ENCODE measurements around the gene TMEM163.

Gene TMEM163

DNA sequence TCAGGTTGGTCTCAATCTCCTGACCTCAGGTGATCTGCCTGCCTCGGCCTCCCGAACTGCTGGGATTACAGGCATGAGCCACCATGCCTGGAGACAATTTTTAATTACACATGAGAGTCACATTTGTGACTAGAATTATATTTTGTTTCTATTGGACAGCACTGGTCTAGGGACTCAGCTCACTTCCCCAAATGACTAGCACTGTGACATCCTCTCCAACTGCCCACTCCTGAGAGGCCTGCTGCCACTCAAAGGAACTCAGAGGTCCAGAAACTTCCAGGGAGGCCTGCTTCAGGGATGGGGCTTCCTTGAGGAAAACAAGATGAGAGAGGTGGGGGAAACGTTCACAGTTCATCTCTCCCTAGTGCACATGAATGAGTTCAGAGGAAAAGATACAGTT is 29.5 kb downstream of the TMEM163 start:
- no peak for DNase-seq

DNA sequence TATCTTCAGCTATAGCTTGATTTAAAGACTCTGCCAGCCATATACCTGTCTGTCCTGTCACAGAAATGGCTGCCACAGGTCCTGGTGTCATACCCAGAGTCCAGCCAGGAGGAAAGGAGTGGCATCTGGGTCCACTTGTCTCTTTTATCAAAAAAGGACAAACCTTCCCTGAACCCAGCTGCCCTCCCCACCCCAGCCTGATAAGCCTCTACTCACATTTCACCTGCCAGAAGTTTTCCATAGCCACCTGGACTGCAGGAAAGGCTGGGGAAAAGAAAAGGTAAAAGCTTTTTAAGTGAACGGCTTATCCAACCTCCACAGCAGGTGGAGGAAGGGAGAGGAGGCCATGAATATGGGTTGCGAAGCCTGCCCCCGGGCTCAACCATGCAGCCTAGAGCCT is 32.8 kb downstream of the TMEM163 start:
- DNase-seq: no peak

DNA sequence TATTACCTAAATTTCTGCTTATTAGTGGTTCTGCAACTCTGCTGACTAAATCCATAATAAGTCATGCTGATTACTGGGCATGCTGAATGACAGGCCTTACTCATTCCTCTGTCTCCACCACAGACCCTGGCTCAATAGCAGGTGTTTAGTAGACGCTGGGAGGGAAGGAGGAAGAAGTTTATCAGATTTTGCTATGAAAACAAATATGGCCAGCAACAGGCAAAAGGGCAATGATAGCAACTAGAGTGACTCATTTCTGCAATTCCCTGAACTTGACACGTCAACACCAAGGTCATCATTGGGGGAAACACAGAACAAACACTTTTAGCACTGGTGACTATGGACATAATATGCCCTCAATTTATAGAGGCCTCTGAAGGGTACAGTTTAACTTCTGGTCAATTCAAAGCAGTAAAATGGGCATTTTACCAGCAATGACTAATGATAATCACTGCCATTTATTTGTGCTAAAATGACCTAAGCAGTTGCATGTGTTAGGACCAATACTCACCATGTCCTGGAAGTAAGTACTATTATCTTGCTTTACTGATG is 35.2 kb downstream of the TMEM163 start:
- DNase-seq: no peak

DNA sequence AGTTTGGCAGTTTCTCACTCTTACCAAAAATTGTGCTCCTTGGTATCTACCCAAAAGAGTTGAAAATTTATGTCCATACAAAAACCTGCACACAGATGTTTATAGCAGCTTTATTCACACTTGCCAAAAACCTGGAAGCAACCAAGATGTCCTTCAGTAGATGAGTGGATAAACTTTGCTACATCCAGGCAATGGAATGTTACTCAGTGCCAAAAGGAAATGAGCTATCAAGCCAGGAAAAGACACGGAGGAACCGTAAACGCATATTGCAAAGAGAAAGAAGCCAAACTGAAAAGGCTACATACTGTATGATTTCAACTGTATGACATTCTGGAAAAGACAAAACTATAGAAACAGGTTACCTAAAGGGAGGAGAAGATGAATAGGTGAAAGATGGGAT is 36.1 kb downstream of the TMEM163 start:
- no peak for DNase-seq

DNA sequence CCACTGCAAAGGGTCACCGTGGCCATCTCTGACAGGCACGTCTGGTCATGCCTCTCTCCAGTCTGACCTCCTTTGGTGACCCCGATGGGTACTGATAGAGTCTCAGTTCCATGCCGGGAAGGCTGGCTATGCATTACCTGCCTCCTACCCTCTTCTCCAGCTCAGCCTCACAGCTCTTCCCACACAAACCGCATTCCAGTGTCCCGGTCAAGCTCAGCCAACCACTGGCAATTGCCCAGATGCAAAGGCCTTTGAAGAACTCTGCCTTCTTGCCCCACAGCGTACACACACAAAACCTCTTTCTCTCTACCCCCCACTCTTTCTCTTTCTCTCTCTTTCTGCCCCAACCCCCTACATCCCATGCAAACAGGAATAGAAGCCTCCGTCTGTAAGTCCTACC is 37.6 kb downstream of the TMEM163 start:
- no peak for DNase-seq

DNA sequence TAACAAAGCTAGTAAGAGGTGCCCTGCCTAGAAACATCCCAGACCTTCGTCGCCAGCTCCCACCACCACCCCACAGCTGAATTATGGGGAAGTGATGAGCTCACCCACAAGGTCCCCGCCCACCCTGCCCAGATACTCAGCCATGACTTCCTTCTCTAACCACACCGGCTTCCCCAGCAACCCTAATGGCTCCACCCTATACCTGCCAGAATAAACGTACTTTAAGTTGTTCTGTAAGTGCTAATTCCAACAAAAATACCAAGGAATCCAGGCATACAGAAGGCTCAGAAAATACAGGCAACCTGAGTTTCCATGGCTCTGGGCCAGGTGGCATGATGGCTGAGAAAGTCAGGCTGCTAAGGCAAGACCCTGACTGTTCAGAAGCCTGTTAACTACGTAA is 39.1 kb downstream of the TMEM163 start:
- peak in 1 of 2 experiments; percentile 20 for DNase-seq

DNA sequence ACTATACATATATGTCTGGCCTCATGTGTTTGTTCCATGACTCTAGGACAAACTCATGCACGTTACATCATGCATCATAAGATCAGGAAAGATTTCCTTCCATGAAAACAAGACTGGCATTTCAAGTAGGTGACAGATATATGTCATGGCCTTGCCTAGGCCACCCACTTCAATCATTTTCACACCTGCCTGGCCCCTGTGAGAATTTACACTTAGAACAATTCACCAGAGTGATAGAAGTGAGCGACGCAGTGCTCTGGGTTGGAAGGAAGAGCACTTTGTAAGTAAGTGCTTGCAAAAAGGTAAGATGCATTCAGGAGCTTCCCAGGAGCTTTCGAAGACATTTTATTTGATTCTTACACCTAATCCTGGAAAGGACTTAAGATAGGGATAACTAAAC is 39.5 kb downstream of the TMEM163 start:
- DNase-seq: no peak

DNA sequence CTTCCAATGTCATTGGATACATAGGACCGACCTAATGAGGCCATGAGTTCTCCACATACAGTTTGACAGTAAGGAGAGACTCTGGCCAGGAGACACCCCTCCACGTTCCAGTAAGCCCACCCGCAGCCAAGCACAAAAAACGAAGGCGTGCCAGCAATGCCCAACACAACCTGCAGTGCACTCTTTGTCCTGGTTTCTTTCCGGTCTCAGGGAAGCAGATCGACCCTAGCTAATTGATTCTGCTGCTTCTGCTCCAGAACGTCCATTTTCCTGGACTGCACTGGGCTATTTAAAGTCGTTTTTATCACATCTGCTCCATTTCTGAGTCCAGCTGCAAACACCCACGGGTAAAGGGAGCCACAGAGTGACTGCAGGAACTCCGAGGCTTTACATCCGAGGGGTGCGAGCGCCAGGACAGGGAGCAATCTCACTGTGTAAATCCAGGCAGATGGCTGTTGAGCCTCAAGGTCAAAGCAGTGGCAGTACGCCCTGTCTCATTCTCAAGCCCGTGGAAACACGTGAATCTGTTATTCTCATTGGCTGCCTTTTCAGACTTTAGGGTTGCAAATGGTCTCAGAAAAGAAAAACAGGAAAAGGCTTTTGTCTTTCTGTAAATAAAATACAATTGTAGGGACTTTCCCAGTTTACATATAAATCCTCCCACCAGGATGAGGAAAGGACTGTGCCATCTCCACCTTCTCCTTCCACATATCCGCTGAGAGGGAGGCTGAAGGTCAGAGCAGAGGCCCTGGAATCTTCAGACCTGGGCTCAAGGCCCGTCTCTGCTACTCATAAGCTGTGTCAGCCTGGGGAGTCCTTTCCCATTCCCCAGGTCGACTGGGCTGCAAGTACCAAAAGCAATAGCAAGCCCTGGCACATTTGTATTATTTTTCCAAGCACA is 40.7 kb downstream of the TMEM163 start:
- DNase-seq: no peak

DNA sequence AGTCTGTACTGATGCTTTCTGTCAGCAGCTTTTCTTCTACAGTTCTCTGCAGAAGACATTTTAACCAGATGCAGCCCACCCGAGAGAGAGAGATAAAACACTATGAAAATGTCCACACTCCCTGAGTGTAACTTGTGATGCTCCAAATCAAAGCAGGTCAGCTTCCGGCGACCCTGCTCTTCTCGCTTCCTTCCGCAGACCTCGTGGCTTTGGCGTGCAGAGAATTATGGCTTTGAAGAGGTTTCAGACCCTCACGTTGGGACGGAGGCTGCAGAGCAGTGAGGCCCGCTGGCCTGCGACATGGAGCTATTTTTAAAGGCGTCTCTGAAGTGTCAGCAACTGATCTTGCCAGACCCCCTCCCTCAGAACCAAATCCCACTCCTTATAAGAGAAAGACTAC is 41.8 kb downstream of the TMEM163 start:
- DNase-seq: no peak

DNA sequence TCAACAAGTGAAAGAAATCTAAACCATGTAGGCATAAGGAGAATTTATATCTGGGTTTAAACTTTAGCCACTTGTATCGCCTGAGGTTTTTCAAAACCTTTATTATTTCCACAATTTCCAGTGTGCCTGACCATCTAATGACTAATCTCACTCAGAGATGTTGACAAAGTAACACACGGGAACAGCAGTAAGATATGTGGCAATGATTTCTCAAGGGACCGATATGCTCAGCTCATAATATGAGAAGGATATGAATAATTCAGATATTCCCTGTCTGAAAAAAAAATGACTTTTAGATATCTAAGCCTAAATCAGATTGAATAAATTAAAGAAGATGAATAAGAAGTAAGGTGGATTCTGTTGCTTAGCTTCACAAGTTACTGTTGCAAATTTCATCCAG is 43.5 kb downstream of the TMEM163 start:
- no peak for DNase-seq

DNA sequence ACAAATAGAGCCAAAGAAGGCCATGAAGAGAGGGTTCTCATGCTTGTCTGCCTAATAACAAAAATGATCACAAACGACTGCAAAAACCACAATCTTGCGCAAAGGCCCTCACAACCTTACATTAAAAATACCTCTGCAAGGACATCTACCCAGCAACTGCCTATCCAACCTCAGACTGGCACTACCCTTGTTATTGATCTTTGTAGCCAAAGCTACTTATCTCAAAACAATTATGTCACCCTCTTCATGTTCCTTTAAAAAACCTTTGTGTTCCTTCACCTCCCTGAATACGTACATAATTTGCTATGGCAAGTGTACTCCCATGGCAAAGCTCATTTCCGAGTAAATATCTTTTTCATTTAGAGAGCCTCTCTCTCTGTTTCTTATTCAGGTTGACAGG is 44.1 kb downstream of the TMEM163 start:
- no peak for DNase-seq

DNA sequence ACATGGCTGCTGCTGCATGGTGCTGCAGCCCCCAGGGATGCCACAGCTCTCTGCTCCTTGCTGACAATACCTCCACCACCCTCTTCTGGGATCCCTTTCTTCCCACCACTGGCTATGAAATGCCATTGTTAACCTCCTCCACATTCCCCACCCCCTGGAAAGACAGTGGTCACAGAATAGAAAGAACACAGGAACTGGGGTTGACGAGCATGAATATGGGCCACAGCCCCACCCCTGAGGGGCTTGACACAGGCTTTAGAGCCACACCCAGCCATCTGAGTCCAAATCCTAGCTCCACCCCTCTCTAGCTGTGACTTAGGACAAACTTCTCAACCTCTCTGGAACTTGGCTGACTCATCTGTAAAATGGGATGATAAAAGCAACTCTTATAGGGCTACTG is 47.3 kb downstream of the TMEM163 start:
- no peak for DNase-seq

DNA sequence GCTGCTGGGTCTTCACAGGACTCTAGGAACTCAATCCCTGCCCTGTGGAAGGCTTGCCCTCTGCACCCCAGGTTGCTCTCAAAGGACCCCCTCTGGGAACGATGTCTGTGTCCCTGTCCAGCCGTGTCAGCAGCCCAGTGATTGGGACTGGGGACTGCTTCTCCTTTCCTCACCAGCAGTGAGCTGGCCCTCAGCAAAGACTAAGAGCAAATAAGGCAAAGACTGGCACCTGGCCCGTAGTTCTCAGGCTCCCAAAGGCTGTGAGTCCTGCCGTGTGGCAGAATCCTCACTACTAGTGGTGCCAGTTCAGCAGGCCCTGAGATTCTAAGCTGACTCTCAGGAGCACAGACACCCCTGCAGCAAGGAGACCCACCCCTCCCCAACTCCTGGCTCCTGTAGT is 47.8 kb downstream of the TMEM163 start:
- DNase-seq: no peak

DNA sequence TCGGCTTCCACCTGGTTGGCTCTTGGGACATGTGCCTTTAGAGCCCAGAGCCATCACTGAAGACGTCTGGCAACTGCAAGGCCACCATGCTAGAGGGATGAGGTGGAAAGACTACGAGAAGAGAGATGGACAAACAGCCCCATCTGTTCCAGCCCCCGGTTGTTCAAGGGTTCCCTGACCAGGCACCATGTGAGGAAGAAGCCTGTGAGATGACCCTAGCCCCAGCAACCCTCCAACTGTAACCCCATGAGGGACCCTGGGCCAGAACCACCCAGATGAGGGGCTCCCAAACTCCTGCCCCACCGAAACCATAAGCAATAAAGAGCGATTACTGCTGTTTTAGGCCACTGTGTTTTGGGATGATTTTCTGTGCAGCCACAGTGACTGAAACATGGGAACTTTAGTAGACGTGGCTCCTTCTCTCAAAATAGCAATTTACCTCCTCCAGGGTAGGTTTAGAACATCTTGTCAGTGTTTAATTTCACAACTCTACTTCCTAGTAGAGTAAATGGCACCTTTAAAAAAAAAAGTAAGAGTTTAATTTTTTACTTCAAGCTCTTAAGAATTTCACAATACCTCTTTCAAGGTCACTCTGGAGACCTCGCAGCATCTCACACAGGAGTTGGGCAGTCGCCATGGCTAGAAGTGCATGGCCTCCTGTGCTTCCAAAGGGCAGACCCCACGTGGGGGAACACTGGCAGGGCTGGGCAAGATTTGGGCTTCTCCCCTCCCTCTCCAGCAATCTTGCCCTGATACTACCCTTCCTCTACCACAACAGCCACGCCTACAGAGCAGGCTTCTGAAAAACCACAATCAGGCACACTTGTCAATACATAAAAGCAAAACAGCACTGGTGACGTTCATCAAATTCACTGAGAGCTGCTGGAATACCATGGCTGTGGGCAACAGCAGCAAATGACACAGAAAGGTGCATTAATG is 48.8 kb downstream of the TMEM163 start:
- DNase-seq: peak in 1 of 2 experiments; percentile 45

DNA sequence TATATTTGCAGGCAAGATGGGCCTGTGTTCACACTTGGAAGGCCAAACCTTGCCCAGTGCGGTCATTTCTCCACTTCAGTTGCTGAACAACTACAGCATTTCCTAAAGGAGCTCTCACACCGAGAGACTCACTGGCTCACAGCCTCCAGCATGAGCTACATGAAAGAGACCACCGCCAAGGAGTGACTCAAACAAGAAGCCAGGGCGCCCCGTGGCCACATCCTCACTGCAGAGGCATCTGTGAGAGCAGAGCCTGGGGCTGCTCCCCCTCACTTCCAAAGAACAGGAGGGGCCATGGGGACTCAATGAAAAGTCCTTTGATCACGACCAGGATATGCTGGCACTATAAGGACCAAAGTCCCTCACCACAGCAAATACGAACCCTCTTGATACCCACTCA is 50.0 kb downstream of the TMEM163 start:
- DNase-seq: peak in 1 of 2 experiments; percentile 56

DNA sequence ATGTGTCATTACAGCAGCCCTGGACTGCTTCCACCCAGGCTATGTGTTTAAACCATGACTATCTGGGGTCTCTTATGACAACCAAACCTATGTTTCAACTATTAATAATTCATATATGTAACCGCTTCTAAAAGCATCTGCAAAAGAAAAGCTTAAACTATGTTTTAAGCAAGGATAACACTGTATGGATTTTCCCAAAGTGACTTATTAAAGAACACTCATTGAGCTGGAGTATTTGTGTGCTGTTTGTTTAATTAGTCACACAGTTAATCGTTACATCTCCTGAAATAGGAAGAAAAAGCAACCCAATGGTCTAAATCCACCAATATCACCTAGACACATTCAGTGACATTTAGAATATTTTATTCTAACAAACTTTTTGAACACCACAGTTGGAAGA is 51.3 kb downstream of the TMEM163 start:
- DNase-seq: no peak

DNA sequence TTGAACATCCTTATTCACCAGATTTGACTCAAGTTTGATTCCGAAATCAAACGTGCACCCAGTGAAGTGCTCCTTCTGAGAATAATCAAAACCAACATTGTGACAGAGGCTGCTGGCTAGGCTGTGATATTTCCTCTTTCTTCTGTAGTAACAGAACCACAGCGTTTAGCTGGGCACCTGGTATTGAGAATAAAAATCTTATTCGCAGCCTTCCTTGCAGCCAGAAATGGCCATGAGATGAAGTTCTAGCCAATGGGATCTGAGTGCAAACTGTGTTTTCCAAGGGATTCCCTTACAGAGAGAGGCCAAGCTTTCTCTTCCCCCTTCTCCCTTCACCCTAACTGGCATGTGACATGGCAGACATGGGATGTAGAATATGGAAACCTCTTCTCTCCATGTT is 51.7 kb downstream of the TMEM163 start:
- DNase-seq: no peak

DNA sequence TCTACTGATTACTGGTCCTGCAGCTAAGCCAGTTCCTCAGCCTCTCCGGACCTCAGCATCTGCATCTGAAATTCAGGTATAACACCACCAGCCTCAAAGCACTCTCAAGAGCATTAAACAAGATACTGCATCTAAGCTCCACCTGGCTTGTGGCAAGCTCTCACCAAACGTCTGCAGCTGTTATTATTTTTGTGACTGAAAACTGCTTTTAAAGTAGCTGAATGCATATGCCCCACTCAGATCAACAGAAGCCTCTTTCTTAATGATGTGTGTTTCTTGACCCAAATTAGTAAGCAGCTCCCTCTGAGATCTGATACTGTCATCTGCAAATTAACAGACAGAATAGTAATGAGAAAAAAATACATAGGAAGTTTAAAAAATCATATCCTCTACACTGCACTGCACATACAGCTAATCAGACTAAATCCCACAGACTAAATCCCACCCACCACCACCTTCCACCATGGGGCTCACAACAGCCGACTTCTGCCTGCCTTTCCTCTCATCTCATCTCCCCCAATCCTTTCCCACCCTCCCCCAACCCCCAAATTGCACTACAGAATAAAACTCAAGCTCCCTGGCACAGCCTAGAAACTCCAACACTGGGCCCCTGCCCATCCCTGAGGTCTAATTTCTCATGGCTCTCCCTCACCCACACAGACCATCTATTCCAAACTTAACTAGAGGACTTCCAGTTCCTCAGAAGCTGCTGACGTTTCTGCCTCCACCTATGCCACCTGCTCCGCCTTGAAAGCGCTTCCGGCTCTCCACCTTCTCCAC is 52.9 kb downstream of the TMEM163 start:
- no peak for DNase-seq

DNA sequence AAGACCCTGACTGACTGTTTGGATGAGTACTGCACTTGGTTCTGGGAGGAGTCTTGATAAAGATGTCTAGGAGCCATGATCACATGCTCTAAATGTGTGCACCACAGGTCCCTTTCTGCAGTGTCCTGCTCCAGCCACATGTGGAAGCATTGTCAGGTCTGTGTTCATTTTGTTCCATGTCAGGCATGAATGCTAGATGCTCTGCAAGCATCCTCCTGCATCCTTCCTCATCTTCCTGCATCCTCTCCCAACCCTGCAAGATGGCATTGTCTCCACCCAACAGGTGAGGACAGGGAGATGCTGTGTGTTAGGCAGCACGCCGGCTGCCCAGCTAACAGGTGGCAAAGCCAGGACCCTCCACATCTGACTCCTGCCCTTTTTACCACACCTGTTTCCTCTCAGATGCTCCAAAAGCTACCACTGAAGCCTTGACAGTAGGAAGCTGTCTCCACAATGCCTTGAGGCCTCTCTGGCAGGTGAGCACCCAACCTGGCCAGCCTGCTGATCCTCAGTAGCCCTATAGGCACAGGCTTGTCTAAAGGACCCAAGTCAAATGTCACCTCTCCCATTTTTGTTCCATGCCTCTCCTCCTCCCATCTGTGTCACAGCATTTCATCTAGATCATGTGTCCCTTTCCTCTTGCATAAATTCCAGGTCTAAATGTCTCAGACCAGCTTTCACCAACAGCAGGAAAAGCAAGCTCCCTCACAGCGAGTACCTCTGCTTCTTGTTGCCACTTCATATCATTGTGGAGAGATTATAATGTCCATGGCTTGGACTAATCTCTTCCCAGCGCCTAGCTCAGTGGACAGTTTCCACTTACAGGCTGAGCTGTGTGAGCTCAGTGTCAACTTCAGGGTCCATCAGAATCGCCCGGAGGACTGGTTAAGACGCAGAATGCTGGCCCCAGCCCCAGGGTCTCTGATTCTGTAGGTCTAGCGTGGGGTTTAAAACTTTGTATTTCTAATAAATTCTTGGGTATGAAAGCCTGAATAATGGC is 55.0 kb downstream of the TMEM163 start:
- DNase-seq: no peak

DNA sequence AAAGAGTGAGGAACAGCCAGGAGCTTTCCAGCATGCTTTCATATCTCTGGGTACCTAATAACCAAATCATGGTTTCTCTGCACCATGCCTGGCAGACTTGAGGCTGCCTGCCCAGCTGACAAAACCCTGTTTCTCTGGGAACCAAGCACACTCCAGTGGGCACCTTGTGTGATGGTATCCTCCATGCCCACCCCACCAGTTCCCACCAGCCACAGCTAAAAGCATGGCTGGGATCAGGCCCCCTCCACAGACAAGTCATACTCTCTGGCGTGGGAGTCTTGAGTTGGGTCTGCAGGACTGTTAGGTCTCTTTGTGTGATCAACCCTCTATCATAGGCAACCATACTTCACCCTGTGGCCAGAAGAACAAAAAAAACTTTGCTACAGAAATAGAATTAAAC is 56.0 kb downstream of the TMEM163 start:
- no peak for DNase-seq

DNA sequence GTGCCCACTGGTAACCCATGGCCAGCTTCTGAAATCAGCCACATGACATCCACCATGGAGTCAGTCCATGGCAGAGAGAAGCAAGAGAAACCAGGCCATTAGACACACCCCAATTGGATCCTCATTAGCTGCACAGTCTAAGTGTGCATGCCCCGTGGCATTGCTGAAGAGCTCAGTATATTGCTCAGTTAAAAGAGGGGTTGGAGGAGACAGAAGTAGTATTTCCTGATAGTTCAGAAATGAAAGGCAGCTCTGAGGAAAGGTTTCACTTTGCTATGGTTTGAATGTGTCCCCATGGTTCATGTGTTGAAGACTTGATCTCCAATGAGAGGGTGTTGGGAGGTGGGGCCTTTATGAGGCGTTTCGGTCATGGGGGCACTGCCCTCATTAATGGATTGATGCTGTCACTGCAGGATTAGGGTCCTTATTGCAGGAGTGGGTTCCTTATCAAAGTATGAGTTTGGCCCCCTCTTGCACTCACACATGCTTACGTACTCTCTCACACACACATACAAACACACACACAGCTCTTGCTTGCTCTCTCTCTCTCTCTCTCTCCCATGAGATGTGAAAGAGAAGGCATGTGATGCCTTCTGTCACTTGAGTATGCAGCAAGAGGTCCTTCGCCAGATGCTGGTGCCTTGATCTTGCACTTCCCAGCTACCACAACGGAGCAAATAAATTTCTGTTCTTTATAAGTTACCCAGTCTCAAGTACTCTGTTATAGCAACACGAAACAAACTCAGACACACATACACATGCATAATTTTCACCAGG is 58.0 kb downstream of the TMEM163 start:
- DNase-seq: no peak
